ENCODE results near the gene CCDC154. TPM values are rescaled to one million over a fixed set of nuclear protein-coding genes. Genes with fewer than 3 reads are reported as not detected.

Gene CCDC154
- total RNA-seq, 6 donors from 2014 or later = 0.30 to 5.4 (median 2.9) TPM; not detected in 1

- peaks cover 0 to 18% (median 8%) of the 10 kb centered on the region in 4 donors for H3K36me3 ChIP-seq
- no peaks in the 10 kb centered on the region for H3K27me3 ChIP-seq
- H3K4me1 ChIP-seq = peaks cover 17 to 25% (median 18%) of the 10 kb centered on the region in 4 donors
- ATAC-seq (ENCODE audit: low FRiP score in 2 of 2) (no peak), DNase-seq (no peak)
- WGBS, 2 donors = 92 to 94% methylated on average over 12 of the region's 12 CpGs
- no peak overlapping the region for H3K27ac ChIP-seq
- no peak for TF ChIP-seq POLR2AphosphoS5 (IDR thresholded peaks at IDR 0.05)
- TF ChIP-seq POLR2A (IDR thresholded peaks at IDR 0.05) = no peak
- TF ChIP-seq CTCF (IDR thresholded peaks at IDR 0.05) = no peak
- no peak for TF ChIP-seq EP300 (IDR thresholded peaks at IDR 0.05)
- H3K4me3 ChIP-seq = no peak overlapping the region
- H3K9me3 ChIP-seq = no peaks in the 10 kb centered on the region
Measured at GRCh38 chr16:1491327-1491726, 47.0 kb upstream of the CCDC154 start.

GRCh38 chr16:1489077-1489476 lies 44.7 kb upstream of the CCDC154 start:
- 92 to 94% methylated on average over 12 of the region's 12 CpGs for WGBS, 2 donors
- ATAC-seq (ENCODE audit: low FRiP score in 2 of 2) (no peak), DNase-seq (no peak)
- no peak for TF ChIP-seq CTCF (IDR thresholded peaks at IDR 0.05)
- TF ChIP-seq POLR2A (IDR thresholded peaks at IDR 0.05) = no peak
- TF ChIP-seq EP300 (IDR thresholded peaks at IDR 0.05) = no peak
- no peak for TF ChIP-seq POLR2AphosphoS5 (IDR thresholded peaks at IDR 0.05)
- Histone ChIP-seq H3K36me3 (no peaks in the 10 kb centered on the region), H3K27me3 (no peaks in the 10 kb centered on the region), H3K9me3 (no peaks in the 10 kb centered on the region), H3K4me1 (peaks cover 9 to 16% (median 10%) of the 10 kb centered on the region in 4 donors), H3K4me3 (no peak overlapping the region), H3K27ac (no peak overlapping the region)

GRCh38 chr16:1488619-1489018 lies 44.3 kb upstream of the CCDC154 start, which contains the start of gene PTX4:
Gene PTX4 (minus strand): TSS chr16:1488944. CDS start chr16:1488909, 35 bp downstream.
- Histone ChIP-seq H3K36me3 (no peaks in the 10 kb centered on the region), H3K27me3 (no peaks in the 10 kb centered on the region), H3K4me1 (peaks cover 6 to 11% (median 7%) of the 10 kb centered on the region in 4 donors), H3K9me3 (no peaks in the 10 kb centered on the region), H3K4me3 (no peak within 1 kb of the TSS), H3K27ac (no peak within 1 kb of the TSS)
- ATAC-seq (ENCODE audit: low FRiP score in 2 of 2) (no peak), DNase-seq (no peak)
- 80 to 86% methylated on average over 18 to 19 of the region's 19 CpGs for WGBS, 2 donors
- TF ChIP-seq EP300 (IDR thresholded peaks at IDR 0.05) (no peak), POLR2AphosphoS5 (IDR thresholded peaks at IDR 0.05) (no peak)

GRCh38 chr16:1488054-1488601 lies 43.8 kb upstream of the CCDC154 start:
- Histone ChIP-seq H3K36me3 (no peaks in the 10 kb centered on the region), H3K4me1 (peaks cover 6 to 10% (median 7%) of the 10 kb centered on the region in 4 donors), H3K9me3 (no peaks in the 10 kb centered on the region), H3K4me3 (no peak overlapping the region), H3K27ac (no peak overlapping the region), H3K27me3 (no peaks in the 10 kb centered on the region)
- DNase-seq (peak in 1 of 2 donors; percentile 67), ATAC-seq (ENCODE audit: low FRiP score in 2 of 2) (no peak)
- WGBS, 2 donors = 85 to 87% methylated on average over 5 to 23 of the region's 24 CpGs
- no peak for TF ChIP-seq POLR2A (IDR thresholded peaks at IDR 0.05)
- TF ChIP-seq EP300 (IDR thresholded peaks at IDR 0.05) = no peak
- TF ChIP-seq POLR2AphosphoS5 (IDR thresholded peaks at IDR 0.05) = no peak
- no peak for TF ChIP-seq CTCF (IDR thresholded peaks at IDR 0.05)

GRCh38 chr16:1487395-1488053 lies 43.2 kb upstream of the CCDC154 start:
- DNase-seq (peak in 1 of 2 donors; percentile 81), ATAC-seq (ENCODE audit: low FRiP score in 2 of 2) (peak; percentile 15 to 28)
- TF ChIP-seq POLR2A (IDR thresholded peaks at IDR 0.05) = no peak
- no peak for TF ChIP-seq CTCF (IDR thresholded peaks at IDR 0.05)
- TF ChIP-seq POLR2AphosphoS5 (IDR thresholded peaks at IDR 0.05) = no peak
- no peak for TF ChIP-seq EP300 (IDR thresholded peaks at IDR 0.05)
- no peaks in the 10 kb centered on the region for H3K27me3 ChIP-seq
- 79 to 89% methylated on average over 13 to 39 of the region's 39 CpGs for WGBS, 2 donors
- peaks cover 2 to 4% (median 3%) of the 10 kb centered on the region in 4 donors for H3K4me1 ChIP-seq
- no peaks in the 10 kb centered on the region for H3K9me3 ChIP-seq
- H3K4me3 ChIP-seq = no peak overlapping the region
- no peak overlapping the region for H3K27ac ChIP-seq
- no peaks in the 10 kb centered on the region for H3K36me3 ChIP-seq
